ENCODE data around the gene CLOCK. TPM values are rescaled to one million over a fixed set of nuclear protein-coding genes. Genes with fewer than 3 reads are reported as not detected.

CLOCK gene
- total RNA-seq, 2 experiments from 2014 or later = 1.9 to 9.0 TPM

GRCh38 chr4:55539658-55540057, 7.1 kb downstream of the CLOCK start:
- Histone ChIP-seq H3K36me3 (ENCODE audit: insufficient read depth, low read length) (no peaks in the 10 kb centered on the region), H3K27ac (ENCODE audit: low read depth, low read length, poor library complexity, severe bottlenecking) (no peak overlapping the region), H3K9me3 (ENCODE audit: low read length) (no peaks in the 10 kb centered on the region), H2AFZ (ENCODE audit: low read length) (no peak overlapping the region), H3K79me2 (ENCODE audit: insufficient read depth, low read depth, low read length) (no peaks in the 10 kb centered on the region), H3K4me1 (ENCODE audit: insufficient read depth, low read length, poor library complexity, severe bottlenecking) (no peaks in the 10 kb centered on the region), H4K20me1 (ENCODE audit: insufficient read depth, low read length) (peaks cover 12% of the 10 kb centered on the region; the same call in 1 of the 2 replicates), H3K9me2 (ENCODE audit: insufficient read depth, low read length) (no peaks in the 10 kb centered on the region), H3K4me3 (ENCODE audit: low read depth, low read length, poor library complexity, severe bottlenecking) (no peak overlapping the region), H3K4me2 (ENCODE audit: low read length) (no peak overlapping the region)
- CTCF ChIA-PET (ENCODE audit: unreplicated experiment) = no interaction called here
- POLR2A ChIA-PET = no interaction called here
- no TSS peak for BruUV-seq (replicated peaks)
- no peak for DNase-seq (ENCODE audit: low spot score)
- TF ChIP-seq EZH2phosphoT487 (IDR thresholded peaks at IDR 0.05; ENCODE audit: borderline replicate concordance, low read depth, low read length) = no peak
- no peak for TF ChIP-seq CTCF (conservative IDR thresholded peaks at IDR 0.05; ENCODE audit: low read length)
- intact Hi-C loops (cut with micrococcal nuclease; ENCODE audit: unreplicated experiment) = no loop called here

- BruUV-seq (replicated peaks) = no TSS peak
- intact Hi-C loops (cut with micrococcal nuclease; ENCODE audit: unreplicated experiment) = no loop called here
- POLR2A ChIA-PET = no interaction called here
Measured at GRCh38 chr4:55538531-55538930, 8.2 kb downstream of the CLOCK start.

More at GRCh38 chr4:55538531-55538930, 8.2 kb downstream of the CLOCK start:
- H4K20me1 ChIP-seq (ENCODE audit: insufficient read depth, low read length) = 0 out of 2 replicates have a peak, but pooled peaks cover 6% of the 10 kb centered on the region
- H3K9me2 ChIP-seq (ENCODE audit: insufficient read depth, low read length) = no peaks in the 10 kb centered on the region
- H3K9me3 ChIP-seq (ENCODE audit: low read length) = no peaks in the 10 kb centered on the region
- TF ChIP-seq CTCF (conservative IDR thresholded peaks at IDR 0.05; ENCODE audit: low read length) = no peak
- TF ChIP-seq EZH2phosphoT487 (IDR thresholded peaks at IDR 0.05; ENCODE audit: borderline replicate concordance, low read depth, low read length) = no peak
- no peak for DNase-seq (ENCODE audit: low spot score)
- no peak overlapping the region for H3K4me2 ChIP-seq (ENCODE audit: low read length)
- no peaks in the 10 kb centered on the region for H3K36me3 ChIP-seq (ENCODE audit: insufficient read depth, low read length)
- H3K27ac ChIP-seq (ENCODE audit: low read depth, low read length, poor library complexity, severe bottlenecking) = no peak overlapping the region
- no peak overlapping the region for H3K4me3 ChIP-seq (ENCODE audit: low read depth, low read length, poor library complexity, severe bottlenecking)
- CTCF ChIA-PET (ENCODE audit: unreplicated experiment) = no interaction called here
- no peak overlapping the region for H2AFZ ChIP-seq (ENCODE audit: low read length)
- H3K79me2 ChIP-seq (ENCODE audit: insufficient read depth, low read depth, low read length) = no peaks in the 10 kb centered on the region
- H3K4me1 ChIP-seq (ENCODE audit: insufficient read depth, low read length, poor library complexity, severe bottlenecking) = no peaks in the 10 kb centered on the region

Measured in OCI-LY7 (cell line).